HepG2 (cell line): ENCODE measurements around the gene WWP2. TPM values are rescaled to one million over a fixed set of nuclear protein-coding genes. Genes with fewer than 3 reads are reported as not detected.

Experiments
- BRD4 ChIP-seq: sonication (generic); formaldehyde crosslinking; IDR thresholded peaks from 2 replicates; pipeline ENCODE4 v1.4.0; 2020; ENCODE audit warnings: missing genetic modification reagents
- EP300 ChIP-seq, 3 experiments: sonication (generic) in 1 of 3; formaldehyde crosslinking in 1 of 3; IDR thresholded peaks; 2 replicates each; pipeline versions ENCODE4 v1.5.1 to v1.6.1; 2011 to 2020; ENCODE audit warnings: low read depth in 2 of 3, low read length in 2 of 3, borderline replicate concordance in 1 of 3, improper control_type of control experiment in 1 of 3, mild to moderate bottlenecking in 1 of 3, missing genetic modification reagents in 1 of 3, moderate library complexity in 1 of 3
- ETV6 ChIP-seq: sonication (generic); formaldehyde crosslinking; conservative IDR thresholded peaks from 2 replicates; pipeline ENCODE4 v1.4.0; 2020; ENCODE audit warnings: missing genetic modification reagents
- FOXA3 ChIP-seq: IDR thresholded peaks from 2 replicates; pipeline ENCODE4 v1.6.1; 2016; ENCODE audit warnings: missing genetic modification reagents, missing compliant biosample characterization
- HDAC2 ChIP-seq: sonication (generic); formaldehyde crosslinking; IDR thresholded peaks from 2 replicates; pipeline ENCODE4 v1.4.0; 2020; ENCODE audit warnings: missing genetic modification reagents
- HMG20A ChIP-seq: IDR thresholded peaks from 2 replicates; pipeline ENCODE4 v1.6.1; 2016; ENCODE audit warnings: borderline replicate concordance
- HNF4G ChIP-seq, 2 experiments: sonication (generic) in 1 of 2; formaldehyde crosslinking in 1 of 2; IDR thresholded peaks; 2 replicates each; pipeline versions ENCODE4 v1.4.0 to v1.6.1; 2011 to 2020; ENCODE audit warnings: borderline replicate concordance in 2 of 2, low read depth in 2 of 2, mild to moderate bottlenecking in 2 of 2, low read length in 1 of 2, missing genetic modification reagents in 1 of 2, moderate library complexity in 1 of 2
- ISL2 ChIP-seq: sonication (generic); formaldehyde crosslinking; IDR thresholded peaks from 2 replicates; pipeline ENCODE4 v1.5.0; 2020; ENCODE audit warnings: missing genetic modification reagents
- NR2F6 ChIP-seq, 2 experiments: IDR thresholded peaks; 2 replicates each; pipeline ENCODE4 v1.6.1; 2016; ENCODE audit warnings: antibody characterized with exemption in 1 of 2, mild to moderate bottlenecking in 1 of 2
- SMC3 ChIP-seq: IDR thresholded peaks from 2 replicates; pipeline ENCODE4 v1.6.1; 2011; ENCODE audit warnings: low read length, improper control_type of control experiment
- SP4 ChIP-seq: sonication (generic); formaldehyde crosslinking; IDR thresholded peaks from 2 replicates; pipeline ENCODE4 v1.8.1; 2023; ENCODE audit warnings: mild to moderate bottlenecking, missing genetic modification reagents
- TEAD3 ChIP-seq: optimal IDR thresholded peaks from 2 replicates; pipeline ENCODE3; 2016; ENCODE audit warnings: borderline replicate concordance
- ZNF12 ChIP-seq: sonication (generic); formaldehyde crosslinking; IDR thresholded peaks from 2 replicates; pipeline ENCODE4 v1.5.0; 2020; ENCODE audit warnings: missing genetic modification reagents
- ZNF136 ChIP-seq: sonication (generic); formaldehyde crosslinking; IDR thresholded peaks from 2 replicates; pipeline ENCODE4 v1.8.1; 2022; ENCODE audit warnings: low read depth, mild to moderate bottlenecking, moderate library complexity, missing genetic modification reagents
- ZNF160 ChIP-seq: sonication (generic); formaldehyde crosslinking; IDR thresholded peaks from 2 replicates; pipeline ENCODE4 v1.8.0; 2022; ENCODE audit warnings: mild to moderate bottlenecking, inconsistent platforms, missing genetic modification reagents
- ZNF432 ChIP-seq: sonication (generic); formaldehyde crosslinking; IDR thresholded peaks from 2 replicates; pipeline ENCODE4 v1.5.0; 2020; ENCODE audit warnings: missing genetic modification reagents, mild to moderate bottlenecking, borderline replicate concordance
- ZNF501 ChIP-seq: sonication (generic); formaldehyde crosslinking; IDR thresholded peaks from 2 replicates; pipeline ENCODE4 v1.5.1; 2020; ENCODE audit warnings: mild to moderate bottlenecking, moderate library complexity, missing genetic modification reagents
- ZNF781 ChIP-seq: sonication (generic); formaldehyde crosslinking; IDR thresholded peaks from 2 replicates; pipeline ENCODE4 v1.5.1; 2020; ENCODE audit warnings: borderline replicate concordance, mild to moderate bottlenecking, missing genetic modification reagents; ENCODE audit errors: not compliant biosample characterization
- ZZZ3 ChIP-seq: sonication (generic); formaldehyde crosslinking; IDR thresholded peaks from 2 replicates; pipeline ENCODE4 v1.4.0; 2020; ENCODE audit warnings: missing genetic modification reagents, mild to moderate bottlenecking, borderline replicate concordance
- polyA plus RNA-seq, 8 experiments: library from polyadenylated mRNA; depleted of rRNA in 3 of 8; stranded (reverse) in 7 of 8; unstranded in 1 of 8; fragments of >200 nt; fragmentation: Illumina TruSeq in 4 of 8; extraction: Trizol in 4 of 8; gene quantifications; 2 replicates each; pipeline versions ENCODE4 v1.2.1 to v1.2.3, GENCODE V29; 2011 to 2016; ENCODE audit warnings: low read depth in 4 of 8, missing spikeins in 1 of 8, mixed read lengths in 1 of 8; ENCODE audit not compliant: insufficient read depth in 1 of 8
- total RNA-seq, 5 experiments: library from RNA; depleted of rRNA; stranded (reverse); fragments of >200 nt; fragmentation: Illumina TruSeq; extraction: Trizol; gene quantifications; 2 replicates each; pipeline ENCODE4 v1.2.3, GENCODE V29; 2016; ENCODE audit warnings: low read depth in 1 of 5
- TF ChIP-seq, protein P1 (sequence below): sonication (generic); formaldehyde crosslinking; IDR thresholded peaks from 2 replicates; pipeline ENCODE4 v1.4.0; 2020; ENCODE audit warnings: missing genetic modification reagents
- TF ChIP-seq, protein P2 (sequence below): sonication (generic); formaldehyde crosslinking; IDR thresholded peaks from 2 replicates; pipeline ENCODE4 v1.4.0; 2020; ENCODE audit warnings: missing genetic modification reagents, borderline replicate concordance
- TF ChIP-seq, protein P3 (sequence below): sonication (generic); formaldehyde crosslinking; IDR thresholded peaks from 2 replicates; pipeline ENCODE4 v1.8.1; 2023; ENCODE audit warnings: mild to moderate bottlenecking, missing genetic modification reagents

The WWP2 gene
- total and polyA plus RNA-seq, 2 of the 13 experiments (the other 11 are each of a cell fraction or from before 2014, with no cell fraction given), result 11.4 to 28.2 TPM

DNA sequence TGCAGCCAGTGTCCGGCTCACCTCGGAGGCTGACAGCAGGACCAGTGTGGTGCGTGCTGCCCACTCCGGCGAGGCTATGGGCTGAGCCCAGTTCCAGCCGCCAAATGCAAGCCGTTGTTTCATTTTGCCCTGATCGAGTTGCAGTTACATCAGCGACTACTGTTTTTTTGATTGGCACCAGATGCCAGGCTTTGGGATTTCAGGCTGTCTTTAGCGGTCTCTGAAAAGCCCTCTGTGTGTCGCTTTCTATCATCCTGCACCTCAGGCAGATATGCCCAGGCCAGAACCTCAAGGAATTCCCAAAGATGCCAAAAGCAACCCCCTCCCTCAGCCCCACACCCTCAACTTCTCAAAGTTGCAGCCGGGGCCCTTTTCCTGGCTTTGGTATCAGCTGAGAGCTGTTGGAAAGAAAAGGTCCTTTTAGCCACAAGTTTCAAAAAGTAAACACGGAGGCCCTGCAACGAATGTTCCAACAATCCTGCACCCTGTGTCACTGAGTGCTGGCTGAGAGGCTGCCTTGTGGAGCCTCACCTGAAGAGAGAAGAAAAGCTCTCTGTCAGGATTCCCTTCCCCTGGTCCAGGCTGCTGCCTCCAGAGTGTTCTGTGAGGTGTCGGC lies 58.9 kb downstream of the WWP2 start (continued):
- TF ChIP-seq, protein P1, sequence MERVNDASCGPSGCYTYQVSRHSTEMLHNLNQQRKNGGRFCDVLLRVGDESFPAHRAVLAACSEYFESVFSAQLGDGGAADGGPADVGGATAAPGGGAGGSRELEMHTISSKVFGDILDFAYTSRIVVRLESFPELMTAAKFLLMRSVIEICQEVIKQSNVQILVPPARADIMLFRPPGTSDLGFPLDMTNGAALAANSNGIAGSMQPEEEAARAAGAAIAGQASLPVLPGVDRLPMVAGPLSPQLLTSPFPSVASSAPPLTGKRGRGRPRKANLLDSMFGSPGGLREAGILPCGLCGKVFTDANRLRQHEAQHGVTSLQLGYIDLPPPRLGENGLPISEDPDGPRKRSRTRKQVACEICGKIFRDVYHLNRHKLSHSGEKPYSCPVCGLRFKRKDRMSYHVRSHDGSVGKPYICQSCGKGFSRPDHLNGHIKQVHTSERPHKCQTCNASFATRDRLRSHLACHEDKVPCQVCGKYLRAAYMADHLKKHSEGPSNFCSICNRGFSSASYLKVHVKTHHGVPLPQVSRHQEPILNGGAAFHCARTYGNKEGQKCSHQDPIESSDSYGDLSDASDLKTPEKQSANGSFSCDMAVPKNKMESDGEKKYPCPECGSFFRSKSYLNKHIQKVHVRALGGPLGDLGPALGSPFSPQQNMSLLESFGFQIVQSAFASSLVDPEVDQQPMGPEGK (CRISPR knock-in tag), result peak; percentile 58
- peak; percentile 46; the same call in 1 of the 2 replicates for TF ChIP-seq SP4 (CRISPR knock-in tag)
- no peak for TF ChIP-seq SMC3
- TF ChIP-seq HMG20A, result 0 out of 2 replicates have a peak, but pooled peaks have one; percentile 45
- peak; percentile 95 for TF ChIP-seq FOXA3
- no peak for TF ChIP-seq ZNF432 (CRISPR knock-in tag)
- TF ChIP-seq ZNF12 (CRISPR knock-in tag), result peak; percentile 72
- TF ChIP-seq, protein P2, sequence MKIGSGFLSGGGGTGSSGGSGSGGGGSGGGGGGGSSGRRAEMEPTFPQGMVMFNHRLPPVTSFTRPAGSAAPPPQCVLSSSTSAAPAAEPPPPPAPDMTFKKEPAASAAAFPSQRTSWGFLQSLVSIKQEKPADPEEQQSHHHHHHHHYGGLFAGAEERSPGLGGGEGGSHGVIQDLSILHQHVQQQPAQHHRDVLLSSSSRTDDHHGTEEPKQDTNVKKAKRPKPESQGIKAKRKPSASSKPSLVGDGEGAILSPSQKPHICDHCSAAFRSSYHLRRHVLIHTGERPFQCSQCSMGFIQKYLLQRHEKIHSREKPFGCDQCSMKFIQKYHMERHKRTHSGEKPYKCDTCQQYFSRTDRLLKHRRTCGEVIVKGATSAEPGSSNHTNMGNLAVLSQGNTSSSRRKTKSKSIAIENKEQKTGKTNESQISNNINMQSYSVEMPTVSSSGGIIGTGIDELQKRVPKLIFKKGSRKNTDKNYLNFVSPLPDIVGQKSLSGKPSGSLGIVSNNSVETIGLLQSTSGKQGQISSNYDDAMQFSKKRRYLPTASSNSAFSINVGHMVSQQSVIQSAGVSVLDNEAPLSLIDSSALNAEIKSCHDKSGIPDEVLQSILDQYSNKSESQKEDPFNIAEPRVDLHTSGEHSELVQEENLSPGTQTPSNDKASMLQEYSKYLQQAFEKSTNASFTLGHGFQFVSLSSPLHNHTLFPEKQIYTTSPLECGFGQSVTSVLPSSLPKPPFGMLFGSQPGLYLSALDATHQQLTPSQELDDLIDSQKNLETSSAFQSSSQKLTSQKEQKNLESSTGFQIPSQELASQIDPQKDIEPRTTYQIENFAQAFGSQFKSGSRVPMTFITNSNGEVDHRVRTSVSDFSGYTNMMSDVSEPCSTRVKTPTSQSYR (CRISPR knock-in tag), result no peak
- peak; percentile 31 for TF ChIP-seq ZNF160 (CRISPR knock-in tag)
- peak; percentile 81; the same call in 1 of the 2 replicates for TF ChIP-seq ISL2 (CRISPR knock-in tag)
- TF ChIP-seq HNF4G (IDR thresholded peaks at IDR 0.05; ENCODE audit: borderline replicate concordance, low read depth, low read length), result no peak
- peak; percentile 62; the same call in 1 of the 2 replicates for TF ChIP-seq HNF4G (CRISPR knock-in tag; IDR thresholded peaks at IDR 0.05; ENCODE audit: borderline replicate concordance, low read depth)
- TF ChIP-seq NR2F6 (IDR thresholded peaks at IDR 0.05), result 0 out of 2 replicates have a peak, but pooled peaks have one; percentile 20
- TF ChIP-seq NR2F6 (CRISPR knock-in tag; IDR thresholded peaks at IDR 0.05), result peak; percentile 56; the same call in 1 of the 2 replicates
- TF ChIP-seq ZNF136 (CRISPR knock-in tag), result 0 out of 2 replicates have a peak, but pooled peaks have one; percentile 34
- TF ChIP-seq, protein P3, sequence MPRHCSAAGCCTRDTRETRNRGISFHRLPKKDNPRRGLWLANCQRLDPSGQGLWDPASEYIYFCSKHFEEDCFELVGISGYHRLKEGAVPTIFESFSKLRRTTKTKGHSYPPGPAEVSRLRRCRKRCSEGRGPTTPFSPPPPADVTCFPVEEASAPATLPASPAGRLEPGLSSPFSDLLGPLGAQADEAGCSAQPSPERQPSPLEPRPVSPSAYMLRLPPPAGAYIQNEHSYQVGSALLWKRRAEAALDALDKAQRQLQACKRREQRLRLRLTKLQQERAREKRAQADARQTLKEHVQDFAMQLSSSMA, result 0 out of 2 replicates have a peak, but pooled peaks have one; percentile 39
- peak; percentile 63 for TF ChIP-seq ZNF501 (CRISPR knock-in tag)
- 0 out of 2 replicates have a peak, but pooled peaks have one; percentile 60 for TF ChIP-seq ZZZ3
- TF ChIP-seq TEAD3 (CRISPR knock-in tag), result peak; percentile 54
- peak in 1 of 2 experiments; percentile 68; a peak in 1 of 4 replicates for TF ChIP-seq EP300 (IDR thresholded peaks at IDR 0.05; ENCODE audit: low read depth in 2 of 2, low read length in 2 of 2)
- TF ChIP-seq EP300 (CRISPR knock-in tag; IDR thresholded peaks at IDR 0.05; ENCODE audit: borderline replicate concordance), result no peak
- peak; percentile 42; the same call in 1 of the 2 replicates for TF ChIP-seq HDAC2 (CRISPR knock-in tag)
- TF ChIP-seq ETV6 (CRISPR knock-in tag), result no peak
- no peak for TF ChIP-seq BRD4 (CRISPR knock-in tag)
- TF ChIP-seq ZNF781 (CRISPR knock-in tag), result peak; percentile 38
